Upper lobe of left lung (tissue), 4 donors: ENCODE results near the gene H2AZ2.

Source experiments
- CTCF ChIP-seq, 6 experiments: fragments of 450-650 bp in 4 of 6; fragments of 200-600 bp in 2 of 6; sonication (generic) in 2 of 6; IDR thresholded peaks; one replicate each; pipeline ENCODE4 v1.5.1; 2016 to 2019; ENCODE audit warnings: antibody characterized with exemption in 6 of 6
- EP300 ChIP-seq, 4 donors: sonication (generic); formaldehyde crosslinking; IDR thresholded peaks; one replicate each; pipeline ENCODE4 v1.5.1; 2017; ENCODE audit warnings: antibody characterized with exemption in 4 of 4, control low read depth in 2 of 4
- POLR2A ChIP-seq, 4 donors: fragments of 450-650 bp; IDR thresholded peaks; one replicate each; pipeline ENCODE4 v1.5.1; 2016 to 2017; ENCODE audit warnings: antibody characterized with exemption in 4 of 4, mild to moderate bottlenecking in 2 of 4
- POLR2AphosphoS5 ChIP-seq, 2 donors: sonication (generic); formaldehyde crosslinking; IDR thresholded peaks; one replicate each; pipeline ENCODE4 v1.5.1; 2017; ENCODE audit warnings: antibody characterized with exemption in 2 of 2

- TF ChIP-seq CTCF (IDR thresholded peaks at IDR 0.05) (no peak), POLR2AphosphoS5 (IDR thresholded peaks at IDR 0.05) (no peak), EP300 (IDR thresholded peaks at IDR 0.05) (no peak), POLR2A (IDR thresholded peaks at IDR 0.05) (no peak)
These were observed 60.1 kb downstream of the H2AZ2 start for GRCh38 chr7:44787762-44788161.
